H1 (cell line): ENCODE measurements around the gene RESP18. TPM values are rescaled to one million over a fixed set of nuclear protein-coding genes. Genes with fewer than 3 reads are reported as not detected.

Source experiments
- ATF3 ChIP-seq: IDR thresholded peaks from 2 replicates; pipeline ENCODE4 v1.6.1; 2011; ENCODE audit warnings: low read depth, mild to moderate bottlenecking, low read length; ENCODE audit not compliant: insufficient read depth
- CHD7 ChIP-seq: fragments of 300-600 bp; sonication (generic); IDR thresholded peaks from 2 replicates; pipeline ENCODE4 v1.7.1; 2012; ENCODE audit warnings: low read length, moderate library complexity, mild to moderate bottlenecking, inconsistent platforms; ENCODE audit not compliant: insufficient replicate concordance
- HDAC2 ChIP-seq, 2 experiments: fragments of 300-600 bp in 1 of 2; sonication (generic) in 1 of 2; IDR thresholded peaks; 2 replicates each; pipeline ENCODE4 v1.6.1; 2011 to 2012; ENCODE audit warnings: low read depth in 2 of 2, low read length in 2 of 2, mild to moderate bottlenecking in 2 of 2, moderate library complexity in 2 of 2, borderline replicate concordance in 1 of 2, inconsistent platforms in 1 of 2
- YY1 ChIP-seq: IDR thresholded peaks from 2 replicates; pipeline ENCODE4 v1.6.1; 2011; ENCODE audit warnings: low read depth, mild to moderate bottlenecking, low read length
- ZNF274 ChIP-seq: IDR thresholded peaks from 2 replicates; pipeline ENCODE4 v1.7.0; 2012; ENCODE audit warnings: low read length, borderline replicate concordance; ENCODE audit errors: extremely low read depth
- polyA plus RNA-seq, 7 experiments: library from polyadenylated mRNA; depleted of rRNA in 3 of 7; stranded (reverse) in 5 of 7; unstranded in 2 of 7; fragments of >200 nt in 5 of 7; fragments of 200-250 nt in 2 of 7; gene quantifications; 1 replicate in 5 of 7; 2 replicates in 1 of 7; 4 replicates in 1 of 7; pipeline versions ENCODE4 v1.2.1 to v1.2.3, GENCODE V29; 2011 to 2013; ENCODE audit warnings: missing spikeins in 2 of 7, mixed read lengths in 2 of 7
- total RNA-seq: library from RNA; stranded (reverse); fragmentation: NEBNext Ultra II Directional; extraction: Animal tissue kit (Norgen Biotek cat#: 25700); gene quantifications from 2 replicates; pipeline ENCODE4 v1.2.1, GENCODE V29; 2021
- TF ChIP-seq, protein P1 (sequence below): IDR thresholded peaks from 2 replicates; pipeline ENCODE4 v1.6.1; 2012; ENCODE audit warnings: inconsistent platforms

The RESP18 gene
- total and polyA plus RNA-seq, 2 of the 8 experiments (the other 6 are each of a cell fraction or from before 2014, with no cell fraction given) = not detected

- no peak for TF ChIP-seq CHD7
- TF ChIP-seq YY1 = no peak
- TF ChIP-seq, protein P1, sequence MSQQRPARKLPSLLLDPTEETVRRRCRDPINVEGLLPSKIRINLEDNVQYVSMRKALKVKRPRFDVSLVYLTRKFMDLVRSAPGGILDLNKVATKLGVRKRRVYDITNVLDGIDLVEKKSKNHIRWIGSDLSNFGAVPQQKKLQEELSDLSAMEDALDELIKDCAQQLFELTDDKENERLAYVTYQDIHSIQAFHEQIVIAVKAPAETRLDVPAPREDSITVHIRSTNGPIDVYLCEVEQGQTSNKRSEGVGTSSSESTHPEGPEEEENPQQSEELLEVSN = no peak
- TF ChIP-seq ATF3 = no peak
- no peak for TF ChIP-seq ZNF274
- TF ChIP-seq HDAC2 (IDR thresholded peaks at IDR 0.05; ENCODE audit: borderline replicate concordance in 1 of 2, low read depth in 2 of 2, low read length in 2 of 2) = no peak
These were observed 36.2 kb upstream of the RESP18 start (continued) for GRCh38 chr2:219368690-219369191.
